Measurements from ENCODE around the gene TTC7B. TPM values are rescaled to one million over a fixed set of nuclear protein-coding genes. Genes with fewer than 3 reads are reported as not detected.

The TTC7B gene
- total RNA-seq, 1 experiment from 2014 or later: under 0.01 TPM

- Histone ChIP-seq H3K9me2 (replicated peaks; ENCODE audit: insufficient read depth, low read length) (no peaks in the 10 kb centered on the region), H3K9ac (ENCODE audit: low read length) (no peak overlapping the region), H3K27me3 (ENCODE audit: low read length) (no peaks in the 10 kb centered on the region), H3K4me1 (ENCODE audit: low read length) (no peaks in the 10 kb centered on the region), H4K20me1 (ENCODE audit: insufficient read depth, low read depth, low read length) (no peaks in the 10 kb centered on the region), H3K79me2 (ENCODE audit: low read length) (no peaks in the 10 kb centered on the region), H3K4me2 (ENCODE audit: low read depth, low read length, poor library complexity, severe bottlenecking) (no peak overlapping the region), H3K27ac (ENCODE audit: low read length) (no peak overlapping the region), H3K9me3 (ENCODE audit: low read length) (no peaks in the 10 kb centered on the region), H3K36me3 (ENCODE audit: insufficient read depth, low read length) (no peaks in the 10 kb centered on the region), H3K4me3 (ENCODE audit: low read length) (no peak overlapping the region), H2AFZ (ENCODE audit: low read length) (no peak overlapping the region)
- DNase-seq: no peak
These were observed 209.8 kb downstream of the TTC7B start for GRCh38 chr14:90606434-90606833.

DNA sequence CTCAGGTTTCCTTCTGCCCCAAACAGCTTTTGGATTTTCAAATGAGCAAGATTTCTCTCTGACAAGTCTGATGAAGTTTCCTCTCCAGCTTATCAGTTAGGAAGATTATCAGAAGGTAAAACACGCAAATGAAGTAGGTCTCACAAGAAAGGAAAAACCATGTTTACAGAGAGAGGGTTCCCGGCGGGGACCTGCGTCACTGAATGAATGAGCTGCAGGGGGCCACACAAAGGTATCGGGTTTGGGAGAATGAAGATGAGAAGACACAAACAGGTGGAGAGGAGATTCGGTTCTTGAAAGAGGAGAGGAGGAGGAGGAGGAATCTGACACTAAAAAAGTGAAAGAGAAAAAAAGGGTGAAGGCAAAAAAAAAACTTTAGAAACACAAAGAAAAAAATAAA, 210.8 kb downstream of the TTC7B start:
- H3K79me2 ChIP-seq (ENCODE audit: low read length): no peaks in the 10 kb centered on the region
- no peaks in the 10 kb centered on the region for H3K9me3 ChIP-seq (ENCODE audit: low read length)
- no peak for DNase-seq
- H4K20me1 ChIP-seq (ENCODE audit: insufficient read depth, low read depth, low read length): no peaks in the 10 kb centered on the region
- no peaks in the 10 kb centered on the region for H3K27me3 ChIP-seq (ENCODE audit: low read length)
- no peak overlapping the region for H3K9ac ChIP-seq (ENCODE audit: low read length)
- H3K4me2 ChIP-seq (ENCODE audit: low read depth, low read length, poor library complexity, severe bottlenecking): no peak overlapping the region
- no peak overlapping the region for H3K4me3 ChIP-seq (ENCODE audit: low read length)
- no peaks in the 10 kb centered on the region for H3K36me3 ChIP-seq (ENCODE audit: insufficient read depth, low read length)
- no peak overlapping the region for H2AFZ ChIP-seq (ENCODE audit: low read length)
- H3K4me1 ChIP-seq (ENCODE audit: low read length): no peaks in the 10 kb centered on the region
- H3K27ac ChIP-seq (ENCODE audit: low read length): no peak overlapping the region
- H3K9me2 ChIP-seq (replicated peaks; ENCODE audit: insufficient read depth, low read length): no peaks in the 10 kb centered on the region

GRCh38 chr14:90604356-90604755, 211.9 kb downstream of the TTC7B start:
- no peak for DNase-seq
- Histone ChIP-seq H3K27me3 (ENCODE audit: low read length) (no peaks in the 10 kb centered on the region), H3K36me3 (ENCODE audit: insufficient read depth, low read length) (no peaks in the 10 kb centered on the region), H4K20me1 (ENCODE audit: insufficient read depth, low read depth, low read length) (no peaks in the 10 kb centered on the region), H3K9me2 (replicated peaks; ENCODE audit: insufficient read depth, low read length) (no peaks in the 10 kb centered on the region), H3K9ac (ENCODE audit: low read length) (no peak overlapping the region), H3K9me3 (ENCODE audit: low read length) (no peaks in the 10 kb centered on the region), H2AFZ (ENCODE audit: low read length) (no peak overlapping the region), H3K4me3 (ENCODE audit: low read length) (no peak overlapping the region), H3K4me1 (ENCODE audit: low read length) (no peaks in the 10 kb centered on the region), H3K27ac (ENCODE audit: low read length) (no peak overlapping the region), H3K4me2 (ENCODE audit: low read depth, low read length, poor library complexity, severe bottlenecking) (no peak overlapping the region), H3K79me2 (ENCODE audit: low read length) (no peaks in the 10 kb centered on the region)

- H2AFZ ChIP-seq (ENCODE audit: low read length): no peak overlapping the region
- no peak overlapping the region for H3K27ac ChIP-seq (ENCODE audit: low read length)
- H4K20me1 ChIP-seq (ENCODE audit: insufficient read depth, low read depth, low read length): no peaks in the 10 kb centered on the region
- no peaks in the 10 kb centered on the region for H3K9me2 ChIP-seq (replicated peaks; ENCODE audit: insufficient read depth, low read length)
- no peak overlapping the region for H3K4me3 ChIP-seq (ENCODE audit: low read length)
- H3K79me2 ChIP-seq (ENCODE audit: low read length): no peaks in the 10 kb centered on the region
- no peak overlapping the region for H3K4me2 ChIP-seq (ENCODE audit: low read depth, low read length, poor library complexity, severe bottlenecking)
- H3K9me3 ChIP-seq (ENCODE audit: low read length): no peaks in the 10 kb centered on the region
- H3K9ac ChIP-seq (ENCODE audit: low read length): no peak overlapping the region
- DNase-seq: no peak
- H3K4me1 ChIP-seq (ENCODE audit: low read length): no peaks in the 10 kb centered on the region
- no peaks in the 10 kb centered on the region for H3K36me3 ChIP-seq (ENCODE audit: insufficient read depth, low read length)
- H3K27me3 ChIP-seq (ENCODE audit: low read length): no peaks in the 10 kb centered on the region
These were observed 212.4 kb downstream of the TTC7B start for GRCh38 chr14:90603841-90604240.

GRCh38 chr14:90603336-90603735, 212.9 kb downstream of the TTC7B start:
- H4K20me1 ChIP-seq (ENCODE audit: insufficient read depth, low read depth, low read length): no peaks in the 10 kb centered on the region
- no peak overlapping the region for H3K9ac ChIP-seq (ENCODE audit: low read length)
- no peaks in the 10 kb centered on the region for H3K9me2 ChIP-seq (replicated peaks; ENCODE audit: insufficient read depth, low read length)
- H2AFZ ChIP-seq (ENCODE audit: low read length): no peak overlapping the region
- no peak overlapping the region for H3K4me3 ChIP-seq (ENCODE audit: low read length)
- no peaks in the 10 kb centered on the region for H3K79me2 ChIP-seq (ENCODE audit: low read length)
- no peaks in the 10 kb centered on the region for H3K36me3 ChIP-seq (ENCODE audit: insufficient read depth, low read length)
- H3K4me2 ChIP-seq (ENCODE audit: low read depth, low read length, poor library complexity, severe bottlenecking): no peak overlapping the region
- H3K4me1 ChIP-seq (ENCODE audit: low read length): no peaks in the 10 kb centered on the region
- DNase-seq: no peak
- no peak overlapping the region for H3K27ac ChIP-seq (ENCODE audit: low read length)
- H3K27me3 ChIP-seq (ENCODE audit: low read length): no peaks in the 10 kb centered on the region
- H3K9me3 ChIP-seq (ENCODE audit: low read length): no peaks in the 10 kb centered on the region

- H3K79me2 ChIP-seq (ENCODE audit: low read length): no peaks in the 10 kb centered on the region
- H3K27me3 ChIP-seq (ENCODE audit: low read length): no peaks in the 10 kb centered on the region
- no peak overlapping the region for H3K9ac ChIP-seq (ENCODE audit: low read length)
- DNase-seq: no peak
- H3K4me3 ChIP-seq (ENCODE audit: low read length): no peak overlapping the region
- H3K36me3 ChIP-seq (ENCODE audit: insufficient read depth, low read length): no peaks in the 10 kb centered on the region
- H3K4me1 ChIP-seq (ENCODE audit: low read length): no peaks in the 10 kb centered on the region
- no peak overlapping the region for H3K4me2 ChIP-seq (ENCODE audit: low read depth, low read length, poor library complexity, severe bottlenecking)
- H3K9me2 ChIP-seq (replicated peaks; ENCODE audit: insufficient read depth, low read length): no peaks in the 10 kb centered on the region
- H4K20me1 ChIP-seq (ENCODE audit: insufficient read depth, low read depth, low read length): no peaks in the 10 kb centered on the region
- no peaks in the 10 kb centered on the region for H3K9me3 ChIP-seq (ENCODE audit: low read length)
- no peak overlapping the region for H3K27ac ChIP-seq (ENCODE audit: low read length)
- no peak overlapping the region for H2AFZ ChIP-seq (ENCODE audit: low read length)
These were observed 214.0 kb downstream of the TTC7B start for GRCh38 chr14:90602088-90602687.

DNA sequence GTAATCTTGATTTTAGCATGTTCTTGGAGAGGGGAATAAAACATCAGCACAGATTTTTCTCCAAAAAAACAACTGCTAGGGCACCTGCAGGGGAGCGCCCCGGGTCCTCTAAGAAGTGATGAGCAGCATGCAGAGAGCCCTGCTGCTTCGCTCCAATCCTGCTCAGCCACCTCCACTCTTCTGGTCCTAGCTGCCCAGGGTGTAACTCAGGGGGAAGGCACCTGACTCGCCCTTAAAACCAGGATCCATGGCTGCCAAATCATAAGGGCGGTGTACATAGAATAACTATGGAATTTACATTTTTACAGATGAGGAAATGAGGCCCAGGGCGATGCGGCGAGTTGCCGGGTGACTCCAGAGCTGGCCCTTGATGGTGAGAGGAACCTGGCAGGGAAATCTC, 214.7 kb downstream of the TTC7B start:
- no peak overlapping the region for H3K9ac ChIP-seq (ENCODE audit: low read length)
- H3K27me3 ChIP-seq (ENCODE audit: low read length): no peaks in the 10 kb centered on the region
- no peaks in the 10 kb centered on the region for H3K4me1 ChIP-seq (ENCODE audit: low read length)
- no peak overlapping the region for H2AFZ ChIP-seq (ENCODE audit: low read length)
- no peak overlapping the region for H3K4me3 ChIP-seq (ENCODE audit: low read length)
- H3K79me2 ChIP-seq (ENCODE audit: low read length): no peaks in the 10 kb centered on the region
- H3K36me3 ChIP-seq (ENCODE audit: insufficient read depth, low read length): no peaks in the 10 kb centered on the region
- no peak overlapping the region for H3K27ac ChIP-seq (ENCODE audit: low read length)
- no peaks in the 10 kb centered on the region for H3K9me3 ChIP-seq (ENCODE audit: low read length)
- no peaks in the 10 kb centered on the region for H4K20me1 ChIP-seq (ENCODE audit: insufficient read depth, low read depth, low read length)
- H3K4me2 ChIP-seq (ENCODE audit: low read depth, low read length, poor library complexity, severe bottlenecking): no peak overlapping the region
- no peak for DNase-seq
- no peaks in the 10 kb centered on the region for H3K9me2 ChIP-seq (replicated peaks; ENCODE audit: insufficient read depth, low read length)

DNA sequence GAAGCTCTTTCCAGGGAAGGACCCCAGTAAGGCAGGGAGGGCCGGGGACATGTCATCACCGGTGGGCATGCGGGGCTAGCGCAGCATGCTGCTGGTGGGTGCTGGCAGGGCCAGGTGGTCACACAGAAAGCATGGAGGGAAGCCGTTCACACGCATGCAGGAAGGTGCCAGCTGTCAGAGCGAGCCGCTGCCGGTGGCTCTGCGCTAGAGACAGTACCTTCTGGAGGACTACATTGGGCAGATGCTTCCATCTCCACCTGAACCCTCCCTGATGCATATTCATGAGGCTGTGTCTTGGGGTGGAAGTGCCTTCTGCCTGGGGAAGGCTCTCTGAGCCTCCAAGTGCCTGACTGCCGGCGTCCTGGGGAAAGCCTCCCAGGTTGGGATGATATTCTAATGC, 215.6 kb downstream of the TTC7B start:
- Histone ChIP-seq H2AFZ (ENCODE audit: low read length) (no peak overlapping the region), H3K9ac (ENCODE audit: low read length) (no peak overlapping the region), H3K36me3 (ENCODE audit: insufficient read depth, low read length) (no peaks in the 10 kb centered on the region), H3K4me1 (ENCODE audit: low read length) (no peaks in the 10 kb centered on the region), H3K27ac (ENCODE audit: low read length) (no peak overlapping the region), H3K4me3 (ENCODE audit: low read length) (no peak overlapping the region), H3K9me3 (ENCODE audit: low read length) (no peaks in the 10 kb centered on the region), H4K20me1 (ENCODE audit: insufficient read depth, low read depth, low read length) (no peaks in the 10 kb centered on the region), H3K9me2 (replicated peaks; ENCODE audit: insufficient read depth, low read length) (no peaks in the 10 kb centered on the region), H3K27me3 (ENCODE audit: low read length) (no peaks in the 10 kb centered on the region), H3K79me2 (ENCODE audit: low read length) (no peaks in the 10 kb centered on the region), H3K4me2 (ENCODE audit: low read depth, low read length, poor library complexity, severe bottlenecking) (no peak overlapping the region)
- DNase-seq: no peak
